ENCODE measurements around the gene CD163. TPM values are rescaled to one million over a fixed set of nuclear protein-coding genes. Genes with fewer than 3 reads are reported as not detected.

CD163 gene
- total RNA-seq, 4 donors from 2014 or later, result 192 to 455 (median 278) TPM

- no peak for TF ChIP-seq EP300 (IDR thresholded peaks at IDR 0.05)
- no peak for TF ChIP-seq POLR2A (IDR thresholded peaks at IDR 0.05)
- TF ChIP-seq CTCF (IDR thresholded peaks at IDR 0.05), result no peak
- H3K4me3 ChIP-seq, result no peak overlapping the region
- H3K36me3 ChIP-seq, result no peaks in the 10 kb centered on the region
- no peak overlapping the region for H3K27ac ChIP-seq
- no peaks in the 10 kb centered on the region for H3K27me3 ChIP-seq
- H3K4me1 ChIP-seq, result no peaks in the 10 kb centered on the region
- H3K9me3 ChIP-seq, result peaks cover 0 to 15% (median 0%) of the 10 kb centered on the region in 4 donors
- no peak for DNase-seq (ENCODE audit: low spot score in 2 of 2)
- 83 to 87% methylated on average over 7 of the region's 7 CpGs for WGBS, 2 donors
These were observed 52.9 kb downstream of the CD163 start for GRCh38 chr12:7450667-7451066.

GRCh38 chr12:7448099-7448498, 55.5 kb downstream of the CD163 start:
- 79 to 92% methylated on average over 1 of the region's 1 CpG for WGBS, 2 donors
- H3K27me3 ChIP-seq, result no peaks in the 10 kb centered on the region
- no peak for DNase-seq (ENCODE audit: low spot score in 2 of 2)
- no peak overlapping the region for H3K4me3 ChIP-seq
- H3K36me3 ChIP-seq, result no peaks in the 10 kb centered on the region
- no peaks in the 10 kb centered on the region for H3K4me1 ChIP-seq
- H3K9me3 ChIP-seq, result peaks cover 0 to 7% (median 0%) of the 10 kb centered on the region in 4 donors
- TF ChIP-seq CTCF (IDR thresholded peaks at IDR 0.05) (no peak), POLR2A (IDR thresholded peaks at IDR 0.05) (no peak), EP300 (IDR thresholded peaks at IDR 0.05) (no peak)
- H3K27ac ChIP-seq, result no peak overlapping the region

GRCh38 chr12:7444537-7444936, 59.0 kb downstream of the CD163 start:
- WGBS, 2 donors, result 79 to 81% methylated on average over 4 of the region's 4 CpGs
- peaks cover 0 to 7% (median 0%) of the 10 kb centered on the region in 4 donors for H3K9me3 ChIP-seq
- no peak overlapping the region for H3K4me3 ChIP-seq
- no peak overlapping the region for H3K27ac ChIP-seq
- H3K36me3 ChIP-seq, result no peaks in the 10 kb centered on the region
- H3K4me1 ChIP-seq, result no peaks in the 10 kb centered on the region
- TF ChIP-seq CTCF (IDR thresholded peaks at IDR 0.05) (no peak), EP300 (IDR thresholded peaks at IDR 0.05) (no peak), POLR2A (IDR thresholded peaks at IDR 0.05) (no peak)
- DNase-seq (ENCODE audit: low spot score in 2 of 2), result no peak
- peaks cover 0 to 11% of the 10 kb centered on the region in 2 donors for H3K27me3 ChIP-seq

GRCh38 chr12:7444076-7444475, 59.5 kb downstream of the CD163 start, which contains the start of gene CD163L1:
Gene CD163L1, minus strand, starts transcription at chr12:7444153. Its CDS starts 26 bp downstream, at chr12:7444127.
- DNase-seq (ENCODE audit: low spot score in 2 of 2), result no peak
- WGBS, 2 donors, result 39 to 40% methylated on average over 2 of the region's 2 CpGs
- H3K9me3 ChIP-seq, result peaks cover 0 to 7% (median 0%) of the 10 kb centered on the region in 4 donors
- H3K4me1 ChIP-seq, result no peaks in the 10 kb centered on the region
- no peak within 1 kb of the TSS for H3K4me3 ChIP-seq
- no peak for TF ChIP-seq CTCF (IDR thresholded peaks at IDR 0.05)
- H3K27ac ChIP-seq, result no peak within 1 kb of the TSS
- no peaks in the 10 kb centered on the region for H3K36me3 ChIP-seq
- peaks cover 0 to 11% of the 10 kb centered on the region in 2 donors for H3K27me3 ChIP-seq

- Histone ChIP-seq H3K27me3 (peaks cover 0 to 11% of the 10 kb centered on the region in 2 donors), H3K4me1 (no peaks in the 10 kb centered on the region), H3K9me3 (peaks cover 0 to 7% (median 0%) of the 10 kb centered on the region in 4 donors), H3K36me3 (no peaks in the 10 kb centered on the region), H3K27ac (no peak overlapping the region), H3K4me3 (no peak overlapping the region)
- WGBS, 2 donors, result 95 to 100% methylated on average over 1 of the region's 1 CpG
- DNase-seq (ENCODE audit: low spot score in 2 of 2), result no peak
- TF ChIP-seq EP300 (IDR thresholded peaks at IDR 0.05) (no peak), CTCF (IDR thresholded peaks at IDR 0.05) (no peak), POLR2A (IDR thresholded peaks at IDR 0.05) (no peak)
These were observed 62.4 kb downstream of the CD163 start for GRCh38 chr12:7441216-7441615.

Data from tibial nerve (tissue), 4 donors.